Measurements from ENCODE around the gene PTPRK. TPM values are rescaled to one million over a fixed set of nuclear protein-coding genes. Genes with fewer than 3 reads are reported as not detected.
"Not testable (repeated sequence)": the region's sequence is repeated elsewhere in the genome, so short reads cannot be mapped to it uniquely, and the experiment has no call there.

PTPRK gene
- total RNA-seq, 1 experiment from 2014 or later, result 53.8 TPM

DNA sequence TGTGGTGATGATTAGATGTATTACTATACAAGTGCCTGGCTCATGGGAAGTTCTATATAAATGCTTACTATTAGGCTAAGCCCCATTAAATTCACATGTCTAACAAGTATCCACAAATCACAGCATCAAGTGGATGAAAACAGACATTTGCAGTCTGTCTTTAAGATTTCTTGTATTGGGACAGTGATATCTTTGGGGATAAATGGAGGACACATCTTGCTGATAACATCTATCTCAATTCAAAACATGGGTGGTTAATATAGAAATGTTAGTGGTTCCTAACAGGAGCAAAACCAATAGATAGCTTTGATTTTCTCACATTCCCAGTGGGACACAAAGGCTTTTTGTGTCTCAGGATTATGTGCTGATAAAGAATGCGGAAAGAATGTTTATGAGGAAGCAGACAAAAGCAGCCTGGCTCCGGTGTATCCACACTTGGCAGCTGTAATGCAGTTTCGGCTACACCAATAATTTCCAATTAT lies 29.3 kb downstream of the PTPRK start:
- H2AFZ ChIP-seq (ENCODE audit: low read length), result no peak overlapping the region
- ChIA-PET CTCF (no interaction called here), POLR2A (ENCODE audit: unreplicated experiment) (interaction anchor here (0.6 to 0.9 kb wide), 5 partner anchors 17 to 1006 kb away, joined by 3 to 4 read pairs (median 3); no protein-coding TSS in a partner anchor)
- H3K36me3 ChIP-seq (ENCODE audit: low read depth, low read length), result no peaks in the 10 kb centered on the region
- BruUV-seq (replicated peaks), result no TSS peak
- peaks cover 47% of the 10 kb centered on the region for H3K4me1 ChIP-seq (ENCODE audit: insufficient read depth, low read length)
- H3K4me2 ChIP-seq (ENCODE audit: low read length), result peak overlapping the region; percentile 89
- TF ChIP-seq, protein P1, sequence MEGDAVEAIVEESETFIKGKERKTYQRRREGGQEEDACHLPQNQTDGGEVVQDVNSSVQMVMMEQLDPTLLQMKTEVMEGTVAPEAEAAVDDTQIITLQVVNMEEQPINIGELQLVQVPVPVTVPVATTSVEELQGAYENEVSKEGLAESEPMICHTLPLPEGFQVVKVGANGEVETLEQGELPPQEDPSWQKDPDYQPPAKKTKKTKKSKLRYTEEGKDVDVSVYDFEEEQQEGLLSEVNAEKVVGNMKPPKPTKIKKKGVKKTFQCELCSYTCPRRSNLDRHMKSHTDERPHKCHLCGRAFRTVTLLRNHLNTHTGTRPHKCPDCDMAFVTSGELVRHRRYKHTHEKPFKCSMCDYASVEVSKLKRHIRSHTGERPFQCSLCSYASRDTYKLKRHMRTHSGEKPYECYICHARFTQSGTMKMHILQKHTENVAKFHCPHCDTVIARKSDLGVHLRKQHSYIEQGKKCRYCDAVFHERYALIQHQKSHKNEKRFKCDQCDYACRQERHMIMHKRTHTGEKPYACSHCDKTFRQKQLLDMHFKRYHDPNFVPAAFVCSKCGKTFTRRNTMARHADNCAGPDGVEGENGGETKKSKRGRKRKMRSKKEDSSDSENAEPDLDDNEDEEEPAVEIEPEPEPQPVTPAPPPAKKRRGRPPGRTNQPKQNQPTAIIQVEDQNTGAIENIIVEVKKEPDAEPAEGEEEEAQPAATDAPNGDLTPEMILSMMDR (conservative IDR thresholded peaks at IDR 0.05; ENCODE audit: low read depth, low read length), result no peak
- TF ChIP-seq EZH2 (IDR thresholded peaks at IDR 0.05; ENCODE audit: low read length, unreplicated experiment) (no peak), EZH2phosphoT487 (IDR thresholded peaks at IDR 0.05; ENCODE audit: borderline replicate concordance, low read length) (no peak)
- H3K27me3 ChIP-seq (ENCODE audit: low read length), result no peaks in the 10 kb centered on the region
- DNase-seq (peak; percentile 83), ATAC-seq (peak; percentile 60)
- H3K27ac ChIP-seq (ENCODE audit: low read length), result peak overlapping the region; percentile 94
- intact Hi-C loops (cut with micrococcal nuclease), result loop anchor here (1.0 to 5.0 kb wide), 2 partner anchors 8 to 124 kb away; no protein-coding TSS in a partner anchor
- no peaks in the 10 kb centered on the region for H4K20me1 ChIP-seq (ENCODE audit: low read length)
- peak overlapping the region; percentile 64 for H3K4me3 ChIP-seq (ENCODE audit: low read length)
- H3K79me2 ChIP-seq (ENCODE audit: low read length), result peaks cover 89% of the 10 kb centered on the region
- H3K9me3 ChIP-seq (ENCODE audit: low read length), result no peaks in the 10 kb centered on the region
- no peaks in the 10 kb centered on the region for H3F3A ChIP-seq (ENCODE audit: low read length, unreplicated experiment)
- peak overlapping the region; percentile 86 for H3K9ac ChIP-seq (ENCODE audit: low read length)
- H3K9me2 ChIP-seq (replicated peaks; ENCODE audit: low read length), result no peaks in the 10 kb centered on the region

DNA sequence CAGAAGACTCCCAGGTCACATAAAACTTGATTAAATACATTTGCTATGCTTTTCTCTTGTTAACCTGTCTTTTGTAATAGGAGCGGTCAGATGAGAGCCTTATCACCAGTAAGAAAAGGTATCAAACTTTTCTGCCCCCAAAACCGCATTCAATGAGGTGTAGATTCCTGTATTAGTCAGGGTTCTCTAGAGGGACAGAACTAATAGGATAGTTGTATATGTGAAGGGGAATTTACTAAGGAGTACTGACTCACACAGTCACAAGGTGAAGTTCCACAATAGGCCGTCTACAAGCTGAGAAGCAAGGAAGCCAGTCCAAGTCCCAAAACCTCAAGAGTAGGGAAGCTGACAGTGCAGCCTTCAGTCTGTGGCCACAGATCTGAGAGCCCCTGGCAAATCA lies 32.7 kb downstream of the PTPRK start:
- Histone ChIP-seq H3K4me2 (ENCODE audit: low read length) (no peak overlapping the region), H4K20me1 (ENCODE audit: low read length) (no peaks in the 10 kb centered on the region), H3K9me2 (replicated peaks; ENCODE audit: low read length) (no peaks in the 10 kb centered on the region), H3K79me2 (ENCODE audit: low read length) (peaks cover 92% of the 10 kb centered on the region), H3K27ac (ENCODE audit: low read length) (peak overlapping the region; percentile 27), H3K27me3 (ENCODE audit: low read length) (no peaks in the 10 kb centered on the region), H3K4me3 (ENCODE audit: low read length) (no peak overlapping the region), H3F3A (ENCODE audit: low read length, unreplicated experiment) (no peaks in the 10 kb centered on the region), H3K9me3 (ENCODE audit: low read length) (no peaks in the 10 kb centered on the region), H3K4me1 (ENCODE audit: insufficient read depth, low read length) (peaks cover 44% of the 10 kb centered on the region), H3K9ac (ENCODE audit: low read length) (no peak overlapping the region), H2AFZ (ENCODE audit: low read length) (no peak overlapping the region), H3K36me3 (ENCODE audit: low read depth, low read length) (no peaks in the 10 kb centered on the region)
- no TSS peak for BruUV-seq (replicated peaks)
- ATAC-seq (no peak), DNase-seq (no peak)
- ChIA-PET CTCF (no interaction called here), POLR2A (ENCODE audit: unreplicated experiment) (no interaction called here)
- intact Hi-C loops (cut with micrococcal nuclease), result no loop called here
- TF ChIP-seq EZH2 (IDR thresholded peaks at IDR 0.05; ENCODE audit: low read length, unreplicated experiment) (no peak), EZH2phosphoT487 (IDR thresholded peaks at IDR 0.05; ENCODE audit: borderline replicate concordance, low read length) (no peak)
- TF ChIP-seq, protein P1 (conservative IDR thresholded peaks at IDR 0.05; ENCODE audit: low read depth, low read length), result no peak

DNA sequence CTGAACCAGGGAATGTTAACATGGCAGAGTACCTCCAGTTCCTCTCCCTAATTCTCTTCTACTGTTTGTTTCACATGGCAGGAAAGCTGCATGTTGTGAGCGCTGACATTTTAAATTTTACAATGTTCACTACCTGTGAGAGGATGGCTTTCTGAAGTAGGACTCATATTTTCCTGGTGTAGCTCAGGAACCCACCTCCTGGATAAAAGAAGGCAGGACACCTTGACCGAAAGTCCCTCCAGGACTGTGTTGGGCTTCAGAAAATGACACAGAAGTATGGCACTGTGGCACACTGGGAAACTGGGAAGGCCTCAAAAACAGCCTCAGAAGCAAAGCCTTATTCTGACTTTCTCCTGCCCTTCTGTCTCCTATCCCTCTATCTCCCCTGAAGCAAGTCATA lies 33.3 kb downstream of the PTPRK start:
- Histone ChIP-seq H3K4me1 (ENCODE audit: insufficient read depth, low read length) (peaks cover 38% of the 10 kb centered on the region), H3K27ac (ENCODE audit: low read length) (peak overlapping the region; percentile 13; the same call in 1 of the 2 replicates), H3K4me2 (ENCODE audit: low read length) (no peak overlapping the region), H3K9me3 (ENCODE audit: low read length) (no peaks in the 10 kb centered on the region), H2AFZ (ENCODE audit: low read length) (no peak overlapping the region), H3K9me2 (replicated peaks; ENCODE audit: low read length) (no peaks in the 10 kb centered on the region), H4K20me1 (ENCODE audit: low read length) (no peaks in the 10 kb centered on the region), H3K36me3 (ENCODE audit: low read depth, low read length) (no peaks in the 10 kb centered on the region), H3K27me3 (ENCODE audit: low read length) (no peaks in the 10 kb centered on the region), H3F3A (ENCODE audit: low read length, unreplicated experiment) (no peaks in the 10 kb centered on the region), H3K9ac (ENCODE audit: low read length) (no peak overlapping the region), H3K4me3 (ENCODE audit: low read length) (no peak overlapping the region), H3K79me2 (ENCODE audit: low read length) (peaks cover 95% of the 10 kb centered on the region)
- no TSS peak for BruUV-seq (replicated peaks)
- ATAC-seq (no peak), DNase-seq (peak; percentile 34)
- intact Hi-C loops (cut with micrococcal nuclease), result no loop called here
- TF ChIP-seq, protein P1 (conservative IDR thresholded peaks at IDR 0.05; ENCODE audit: low read depth, low read length), result peak; percentile 53
- TF ChIP-seq EZH2phosphoT487 (IDR thresholded peaks at IDR 0.05; ENCODE audit: borderline replicate concordance, low read length) (no peak), EZH2 (IDR thresholded peaks at IDR 0.05; ENCODE audit: low read length, unreplicated experiment) (no peak)
- CTCF ChIA-PET, result no interaction called here
- POLR2A ChIA-PET (ENCODE audit: unreplicated experiment), result interaction anchor here (0.6 kb wide), 1 partner anchor 210 kb away, joined by 3 read pairs; no protein-coding TSS in a partner anchor

DNA sequence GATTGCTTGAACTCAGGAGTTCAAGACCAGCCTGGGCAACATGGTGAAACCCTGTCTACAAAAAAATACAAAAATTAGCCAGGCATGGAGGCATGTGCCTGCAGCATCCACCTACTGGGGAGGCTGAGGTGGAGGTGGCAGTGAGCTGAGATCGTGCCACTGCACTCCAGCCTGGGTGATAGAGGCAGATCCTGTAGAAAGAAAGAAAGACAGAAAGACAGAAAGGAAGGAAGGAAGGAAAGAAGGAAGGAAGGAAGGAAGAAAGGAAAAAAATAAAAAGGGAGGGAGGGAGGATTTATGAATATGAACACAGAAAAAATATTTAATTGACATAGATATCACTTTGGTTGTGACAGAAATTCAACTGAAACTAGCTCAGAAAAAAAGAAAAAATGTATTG lies 33.8 kb downstream of the PTPRK start:
- H2AFZ ChIP-seq (ENCODE audit: low read length); H3K36me3 ChIP-seq (ENCODE audit: low read depth, low read length); intact Hi-C loops (cut with micrococcal nuclease); H3K9ac ChIP-seq (ENCODE audit: low read length); CTCF ChIA-PET; H3K4me2 ChIP-seq (ENCODE audit: low read length); DNase-seq; H3K27ac ChIP-seq (ENCODE audit: low read length); ATAC-seq; H3K9me2 ChIP-seq (replicated peaks; ENCODE audit: low read length); H3K4me3 ChIP-seq (ENCODE audit: low read length); POLR2A ChIA-PET (ENCODE audit: unreplicated experiment); BruUV-seq (replicated peaks); H3F3A ChIP-seq (ENCODE audit: low read length, unreplicated experiment); H3K9me3 ChIP-seq (ENCODE audit: low read length); H4K20me1 ChIP-seq (ENCODE audit: low read length); H3K27me3 ChIP-seq (ENCODE audit: low read length): not testable (repeated sequence)
- peaks cover 33% of the 10 kb centered on the region for H3K4me1 ChIP-seq (ENCODE audit: insufficient read depth, low read length)
- peaks cover 94% of the 10 kb centered on the region for H3K79me2 ChIP-seq (ENCODE audit: low read length)

Measured in PC-3 (cell line).